Right cardiac atrium (tissue), 5 donors: ENCODE measurements around the gene LSAMP. TPM values are rescaled to one million over a fixed set of nuclear protein-coding genes. Genes with fewer than 3 reads are reported as not detected.

Source experiments
- ATAC-seq, 2 donors: fragments of 200-7000 bp; cut with Tn5 transposase; one replicate each; pipeline versions ENCODE4 v1.8.0 to v1.9.1; 2020; ENCODE audit warnings: moderate library complexity in 2 of 2, mild to moderate bottlenecking in 1 of 2
- DNase-seq, 3 donors: peaks; one replicate each; pipeline ENCODE4 v3.0.0-alpha.2; 2020
- H3K27ac ChIP-seq: one replicate; pipeline ENCODE4 v1.5.1; 2013; ENCODE audit warnings: mild to moderate bottlenecking, low read length, control low read depth, moderate library complexity
- H3K27me3 ChIP-seq: one replicate; pipeline ENCODE4 v1.6.1; 2013; ENCODE audit not compliant: control insufficient read depth, insufficient read depth
- H3K4me1 ChIP-seq: one replicate; pipeline ENCODE4 v1.6.1; 2013; ENCODE audit warnings: low read length; ENCODE audit not compliant: control insufficient read depth, insufficient read depth
- H3K4me3 ChIP-seq: one replicate; pipeline ENCODE4 v1.5.1; 2013; ENCODE audit warnings: low read length, control low read depth
- H3K9me3 ChIP-seq: one replicate; pipeline ENCODE4 v1.6.1; 2013; ENCODE audit warnings: low read length; ENCODE audit not compliant: control insufficient read depth
- WGBS: extraction: QIAGEN DNeasy Blood & Tissue Kit; methylation state at CpG from one replicate; pipeline ENCODE4 v1.1.7; 2013; 5-methylcytosine and 5-hydroxymethylcytosine counted together
- intact Hi-C, 4 donors: fragments of 100-400 bp; cut with DNase I; formaldehyde crosslinking; loops; one replicate each; pipeline versions ENCODE4 v1.11.0 to v1.14.0; 2022 to 2023
- polyA plus RNA-seq: library from polyadenylated mRNA; stranded (reverse); fragments of 200-250 nt; gene quantifications from one replicate; pipeline ENCODE4 v1.2.3, GENCODE V29; 2013
- total RNA-seq, 4 donors: library from RNA; stranded (reverse); fragmentation: NEBNext Ultra II Directional; extraction: Animal tissue kit (Norgen Biotek cat#: 25700); gene quantifications; one replicate each; pipeline ENCODE4 v1.2.1, GENCODE V29; 2021
- donor health status: healthy with polysubstance abuse.
- donor health status: DM: no; HTN: yes; CAD: no.
- donor health status: DM: no; HTN: no; CAD: no.
- donor health status: DM: no; HTN: yes; CAD: no; lungs with severe emphysema.
- donor health status: DM: yes; HTN: yes; CAD: no.

LSAMP gene
- total and polyA plus RNA-seq, 5 donors: 1.4 to 6.2 (median 3.7) TPM

GRCh38 chr3:116002235-116002634 lies 443.1 kb downstream of the LSAMP start:
- 68% methylated on average over 2 of the region's 2 CpGs for WGBS
- no peak overlapping the region for H3K27ac ChIP-seq
- ATAC-seq (no peak), DNase-seq (no peak)
- no peaks in the 10 kb centered on the region for H3K27me3 ChIP-seq
- H3K4me3 ChIP-seq: no peak overlapping the region
- H3K4me1 ChIP-seq: no peaks in the 10 kb centered on the region
- no peaks in the 10 kb centered on the region for H3K9me3 ChIP-seq
- intact Hi-C loops: no loop called here

GRCh38 chr3:116001151-116001621 lies 444.1 kb downstream of the LSAMP start:
- Histone ChIP-seq H3K4me1 (no peaks in the 10 kb centered on the region), H3K9me3 (no peaks in the 10 kb centered on the region), H3K4me3 (no peak overlapping the region), H3K27ac (no peak overlapping the region), H3K27me3 (no peaks in the 10 kb centered on the region)
- 38% methylated on average over 1 of the region's 1 CpG for WGBS
- ATAC-seq (no peak), DNase-seq (no peak)
- intact Hi-C loops: no loop called here

- ATAC-seq (no peak), DNase-seq (no peak)
- H3K4me1 ChIP-seq: no peaks in the 10 kb centered on the region
- 56% methylated on average over 3 of the region's 3 CpGs for WGBS
- no peaks in the 10 kb centered on the region for H3K27me3 ChIP-seq
- intact Hi-C loops: no loop called here
- H3K27ac ChIP-seq: no peak overlapping the region
- no peak overlapping the region for H3K4me3 ChIP-seq
- H3K9me3 ChIP-seq: no peaks in the 10 kb centered on the region
Observed at GRCh38 chr3:116000311-116000710, 445.0 kb downstream of the LSAMP start.

GRCh38 chr3:115999613-116000012 lies 445.7 kb downstream of the LSAMP start:
- WGBS: 44% methylated on average over 4 of the region's 4 CpGs
- Histone ChIP-seq H3K4me3 (no peak overlapping the region), H3K27me3 (no peaks in the 10 kb centered on the region), H3K9me3 (no peaks in the 10 kb centered on the region), H3K27ac (no peak overlapping the region), H3K4me1 (no peaks in the 10 kb centered on the region)
- ATAC-seq: no peak
- intact Hi-C loops: no loop called here
- no peak for DNase-seq

- intact Hi-C loops: no loop called here
- no peaks in the 10 kb centered on the region for H3K27me3 ChIP-seq
Observed at GRCh38 chr3:115999001-115999585, 446.2 kb downstream of the LSAMP start.

GRCh38 chr3:115996420-115997108 lies 448.7 kb downstream of the LSAMP start:
- H3K27ac ChIP-seq: no peak overlapping the region
- H3K4me3 ChIP-seq: no peak overlapping the region
- intact Hi-C loops: no loop called here
- WGBS: 21% methylated on average over 3 of the region's 3 CpGs
- DNase-seq: no peak
- ATAC-seq: no peak
- no peaks in the 10 kb centered on the region for H3K27me3 ChIP-seq
- H3K4me1 ChIP-seq: no peaks in the 10 kb centered on the region
- no peaks in the 10 kb centered on the region for H3K9me3 ChIP-seq

More at GRCh38 chr3:115999001-115999585, 446.2 kb downstream of the LSAMP start:
- DNase-seq: no peak
- WGBS: 41% methylated on average over 5 of the region's 5 CpGs
- Histone ChIP-seq H3K4me1 (no peaks in the 10 kb centered on the region), H3K4me3 (no peak overlapping the region), H3K27ac (no peak overlapping the region), H3K9me3 (no peaks in the 10 kb centered on the region)
- ATAC-seq: no peak

GRCh38 chr3:115990669-115991068 lies 454.6 kb downstream of the LSAMP start:
- no peak overlapping the region for H3K27ac ChIP-seq
- WGBS: 69% methylated on average over 4 of the region's 4 CpGs
- H3K4me3 ChIP-seq: no peak overlapping the region
- H3K9me3 ChIP-seq: no peaks in the 10 kb centered on the region
- H3K27me3 ChIP-seq: no peaks in the 10 kb centered on the region
- intact Hi-C loops: no loop called here
- DNase-seq: no peak
- ATAC-seq: no peak
- no peaks in the 10 kb centered on the region for H3K4me1 ChIP-seq

GRCh38 chr3:115989684-115990421 lies 455.4 kb downstream of the LSAMP start:
- Histone ChIP-seq H3K9me3 (no peaks in the 10 kb centered on the region), H3K27ac (no peak overlapping the region), H3K4me3 (no peak overlapping the region), H3K4me1 (no peaks in the 10 kb centered on the region), H3K27me3 (no peaks in the 10 kb centered on the region)
- 81% methylated on average over 5 of the region's 5 CpGs for WGBS
- no peak for ATAC-seq
- DNase-seq: no peak
- intact Hi-C loops: no loop called here

GRCh38 chr3:115986555-115987207 lies 458.6 kb downstream of the LSAMP start:
- no peaks in the 10 kb centered on the region for H3K9me3 ChIP-seq

GRCh38 chr3:115982629-115983028 lies 462.7 kb downstream of the LSAMP start:
- ATAC-seq (no peak), DNase-seq (no peak)
- intact Hi-C loops: no loop called here
- Histone ChIP-seq H3K4me3 (no peak overlapping the region), H3K4me1 (no peaks in the 10 kb centered on the region), H3K27ac (no peak overlapping the region), H3K9me3 (no peaks in the 10 kb centered on the region), H3K27me3 (no peaks in the 10 kb centered on the region)
- 59% methylated on average over 2 of the region's 2 CpGs for WGBS

More at GRCh38 chr3:115986555-115987207, 458.6 kb downstream of the LSAMP start:
- Histone ChIP-seq H3K4me3 (no peak overlapping the region), H3K27me3 (no peaks in the 10 kb centered on the region), H3K27ac (no peak overlapping the region), H3K4me1 (no peaks in the 10 kb centered on the region)
- ATAC-seq (no peak), DNase-seq (no peak)
- WGBS: 82% methylated on average over 2 of the region's 2 CpGs
- intact Hi-C loops: no loop called here

GRCh38 chr3:115982108-115982507 lies 463.2 kb downstream of the LSAMP start:
- Histone ChIP-seq H3K9me3 (no peaks in the 10 kb centered on the region), H3K27ac (no peak overlapping the region), H3K27me3 (no peaks in the 10 kb centered on the region), H3K4me1 (no peaks in the 10 kb centered on the region), H3K4me3 (no peak overlapping the region)
- intact Hi-C loops: no loop called here
- ATAC-seq (no peak), DNase-seq (no peak)
- 76% methylated on average over 3 of the region's 3 CpGs for WGBS
